ENCODE data around the gene TMEM45A. TPM values are rescaled to one million over a fixed set of nuclear protein-coding genes. Genes with fewer than 3 reads are reported as not detected.
"Not testable (repeated sequence)": the region's sequence is repeated elsewhere in the genome, so short reads cannot be mapped to it uniquely, and the experiment has no call there.

The TMEM45A gene
- total RNA-seq, 6 experiments from 2014 or later = 47.9 to 189 (median 54.2) TPM

GRCh38 chr3:100467133-100467532 is 25.3 kb upstream of the TMEM45A start:
- WGBS (ENCODE audit: insufficient coverage, low coverage, low lambda C conversion rate, missing lambda C conversion rate) = no CpG with 5 or more reads among the region's 1 CpG
- Histone ChIP-seq H3K27ac (no peak overlapping the region), H3K9me3 (peaks cover 0 to 5% (median 0%) of the 10 kb centered on the region in 4 donors), H3K4me1 (no peaks in the 10 kb centered on the region), H3K4me3 (no peak overlapping the region), H3K27me3 (no peaks in the 10 kb centered on the region), H3K36me3 (no peaks in the 10 kb centered on the region)
- TF ChIP-seq POLR2A (IDR thresholded peaks at IDR 0.05) = no peak
- no peak for TF ChIP-seq CTCF (IDR thresholded peaks at IDR 0.05)
- DNase-seq (no peak), ATAC-seq (no peak)
- intact Hi-C loops (cut with DNase I) = loop anchor here in 1 of 2 donors (10.0 kb wide), 1 partner anchor 118 kb away; no protein-coding TSS in a partner anchor

DNA sequence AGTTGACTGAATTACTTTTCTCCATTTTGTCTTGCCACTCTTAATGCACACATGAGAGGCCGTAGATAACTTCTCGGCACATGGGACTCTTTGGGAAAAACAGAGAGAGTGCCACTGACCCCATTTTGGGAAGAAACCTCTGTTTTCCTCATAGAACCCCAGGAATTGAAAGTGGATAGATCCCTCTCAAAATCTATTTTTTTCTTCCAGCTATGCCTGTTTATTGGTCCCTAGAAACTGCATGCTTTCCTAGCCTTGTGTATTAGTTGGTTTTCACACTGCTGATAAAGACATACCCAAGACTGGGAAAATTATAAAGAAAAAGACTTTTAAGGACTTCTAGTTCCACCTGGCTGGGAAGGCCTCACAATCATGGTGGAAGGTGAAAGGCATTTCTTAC is 23.7 kb upstream of the TMEM45A start:
- 100% methylated on average over 2 of the region's 2 CpGs for WGBS (ENCODE audit: insufficient coverage, low coverage, low lambda C conversion rate, missing lambda C conversion rate)
- DNase-seq (no peak), ATAC-seq (no peak)
- Histone ChIP-seq H3K36me3 (no peaks in the 10 kb centered on the region), H3K4me3 (no peak overlapping the region), H3K9me3 (peaks cover 0 to 5% (median 0%) of the 10 kb centered on the region in 4 donors), H3K27me3 (no peaks in the 10 kb centered on the region), H3K27ac (no peak overlapping the region), H3K4me1 (no peaks in the 10 kb centered on the region)
- intact Hi-C loops (cut with DNase I) = loop anchor here in 1 of 2 donors (10.0 kb wide), 1 partner anchor 116 kb away; no protein-coding TSS in a partner anchor
- TF ChIP-seq CTCF (IDR thresholded peaks at IDR 0.05) = no peak
- no peak for TF ChIP-seq POLR2A (IDR thresholded peaks at IDR 0.05)

GRCh38 chr3:100470951-100471350 is 21.5 kb upstream of the TMEM45A start:
- no peaks in the 10 kb centered on the region for H3K36me3 ChIP-seq
- intact Hi-C loops (cut with DNase I) = loop anchor here in 1 of 2 donors (10.0 kb wide), 1 partner anchor 334 kb away; no protein-coding TSS in a partner anchor
- H3K4me1 ChIP-seq = no peaks in the 10 kb centered on the region
- H3K27me3 ChIP-seq = no peaks in the 10 kb centered on the region
- H3K9me3 ChIP-seq = peaks cover 0 to 5% (median 0%) of the 10 kb centered on the region in 4 donors
- H3K27ac ChIP-seq = no peak overlapping the region
- no peak overlapping the region for H3K4me3 ChIP-seq
- TF ChIP-seq POLR2A (IDR thresholded peaks at IDR 0.05) (no peak), CTCF (IDR thresholded peaks at IDR 0.05) (no peak)
- ATAC-seq = no peak
- no peak for DNase-seq
- WGBS (ENCODE audit: insufficient coverage, low coverage, low lambda C conversion rate, missing lambda C conversion rate) = 100% methylated on average over 1 of the region's 1 CpG

- peaks cover 0 to 5% (median 0%) of the 10 kb centered on the region in 4 donors for H3K9me3 ChIP-seq
- 80% methylated on average over 2 of the region's 2 CpGs for WGBS (ENCODE audit: insufficient coverage, low coverage, low lambda C conversion rate, missing lambda C conversion rate)
- no peaks in the 10 kb centered on the region for H3K4me1 ChIP-seq
- H3K36me3 ChIP-seq = no peaks in the 10 kb centered on the region
- TF ChIP-seq POLR2A (IDR thresholded peaks at IDR 0.05) (no peak), CTCF (IDR thresholded peaks at IDR 0.05) (no peak)
- DNase-seq (no peak), ATAC-seq (no peak)
- intact Hi-C loops (cut with DNase I) = loop anchor here in 1 of 2 donors (10.0 kb wide), 1 partner anchor 333 kb away; no protein-coding TSS in a partner anchor
- H3K27me3 ChIP-seq = no peaks in the 10 kb centered on the region
- no peak overlapping the region for H3K27ac ChIP-seq
- no peak overlapping the region for H3K4me3 ChIP-seq
Measured at GRCh38 chr3:100471444-100471843, 21.0 kb upstream of the TMEM45A start.

GRCh38 chr3:100477851-100478360 is 14.5 kb upstream of the TMEM45A start:
- not testable (repeated sequence) for H3K4me1 ChIP-seq, H3K9me3 ChIP-seq, DNase-seq, H3K4me3 ChIP-seq, H3K27ac ChIP-seq, ATAC-seq, H3K27me3 ChIP-seq, H3K36me3 ChIP-seq
- intact Hi-C loops (cut with DNase I) = loop anchor here in 1 of 2 donors (10.0 kb wide), 1 partner anchor 327 kb away; no protein-coding TSS in a partner anchor
- no CpG with 5 or more reads among the region's 32 CpGs for WGBS (ENCODE audit: insufficient coverage, low coverage, low lambda C conversion rate, missing lambda C conversion rate)

DNA sequence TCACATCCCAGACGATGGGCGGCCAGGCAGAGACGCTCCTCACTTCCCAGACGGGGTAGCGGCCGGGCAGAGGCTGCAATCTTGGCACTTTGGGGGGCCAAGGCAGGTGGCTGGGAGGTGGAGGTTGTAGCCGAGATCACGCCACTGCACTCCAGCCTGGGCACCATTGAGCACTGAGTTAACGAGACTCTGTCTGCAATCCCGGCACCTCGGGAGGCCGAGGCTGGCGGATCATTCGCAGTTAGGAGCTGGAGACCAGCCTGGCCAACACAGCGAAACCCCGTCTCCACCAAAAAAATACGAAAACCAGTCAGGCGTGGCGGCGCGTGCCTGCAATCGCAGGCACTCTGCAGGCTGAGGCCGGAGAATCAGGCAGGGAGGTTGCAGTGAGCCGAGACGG is 13.9 kb upstream of the TMEM45A start:
- not testable (repeated sequence) for H3K4me1 ChIP-seq, H3K9me3 ChIP-seq, H3K27me3 ChIP-seq, ATAC-seq, DNase-seq, H3K27ac ChIP-seq, H3K36me3 ChIP-seq, H3K4me3 ChIP-seq
- 83% methylated on average over 7 of the region's 25 CpGs for WGBS (ENCODE audit: insufficient coverage, low coverage, low lambda C conversion rate, missing lambda C conversion rate)
- intact Hi-C loops (cut with DNase I) = loop anchor here in 1 of 2 donors (10.0 kb wide), 1 partner anchor 326 kb away; no protein-coding TSS in a partner anchor
